Stimulated activated CD4-positive, alpha-beta T cell treated with anti-CD3 and anti-CD28 coated beads, Interleukin-1b, Interleukin-23, amount 100 ng/mL, for 48 hours (primary cell): ENCODE measurements around the gene ANKRD17.

ENCODE experiments used
- DNase-seq: peaks from one replicate; pipeline ENCODE4 v3.0.0-alpha.2; 2020

Gene ANKRD17

DNA sequence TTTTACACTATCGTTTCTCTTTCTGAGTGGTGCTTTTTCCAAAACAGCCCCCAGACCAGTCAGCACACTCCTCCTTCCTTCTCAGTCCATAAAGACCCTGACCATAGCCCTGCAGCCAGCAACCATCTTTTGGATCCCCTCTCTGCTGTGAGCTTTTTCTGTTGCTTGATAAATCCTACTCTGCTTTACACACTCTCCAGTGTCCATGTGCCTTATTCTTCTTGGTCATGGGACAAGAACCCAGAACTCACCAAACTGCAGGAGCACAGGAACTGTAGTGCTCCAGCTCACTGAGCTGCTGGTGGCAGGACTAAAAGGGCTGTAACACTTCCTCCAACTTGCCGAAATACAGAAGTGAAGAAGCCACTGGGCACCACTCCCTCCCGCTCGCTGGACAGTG lies 221.5 kb downstream of the ANKRD17 start:
- no peak for DNase-seq

DNA sequence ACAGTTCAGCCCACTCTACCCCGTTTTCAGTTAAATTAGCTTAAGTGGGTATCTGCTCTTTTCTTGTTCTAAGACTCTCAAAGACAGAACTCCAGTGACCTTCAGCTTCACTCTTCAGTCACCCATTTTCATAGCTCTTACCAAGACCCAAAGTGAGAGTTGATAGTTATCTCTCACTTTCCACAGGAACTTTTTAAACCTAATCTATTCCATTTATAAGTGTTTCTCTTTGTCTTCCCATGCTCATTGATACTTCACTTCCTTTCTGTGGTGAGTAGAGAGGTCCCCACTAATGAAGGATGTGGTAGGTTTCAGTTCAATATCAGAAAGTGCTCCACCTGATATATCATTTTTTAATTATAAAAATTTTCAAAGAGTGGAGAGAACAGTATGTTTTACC lies 222.5 kb downstream of the ANKRD17 start:
- DNase-seq: no peak

DNA sequence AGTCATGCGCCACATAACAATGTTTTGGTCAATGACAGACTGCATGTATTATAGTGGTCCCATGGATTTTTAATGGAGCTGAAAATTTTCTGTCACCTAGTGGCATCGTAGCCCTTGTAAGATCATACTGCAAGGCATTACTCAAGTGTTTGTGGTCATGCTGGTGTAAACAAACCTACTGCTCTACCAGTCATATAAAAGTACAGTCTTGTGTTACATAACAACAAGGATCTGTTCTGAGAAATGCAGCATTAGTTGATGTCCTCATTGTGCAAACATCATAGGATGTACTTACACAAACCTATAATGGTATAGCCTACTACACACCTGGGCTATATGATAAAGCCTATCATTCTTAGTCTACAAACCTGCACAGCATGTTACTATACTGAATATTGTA lies 223.7 kb downstream of the ANKRD17 start:
- no peak for DNase-seq

DNA sequence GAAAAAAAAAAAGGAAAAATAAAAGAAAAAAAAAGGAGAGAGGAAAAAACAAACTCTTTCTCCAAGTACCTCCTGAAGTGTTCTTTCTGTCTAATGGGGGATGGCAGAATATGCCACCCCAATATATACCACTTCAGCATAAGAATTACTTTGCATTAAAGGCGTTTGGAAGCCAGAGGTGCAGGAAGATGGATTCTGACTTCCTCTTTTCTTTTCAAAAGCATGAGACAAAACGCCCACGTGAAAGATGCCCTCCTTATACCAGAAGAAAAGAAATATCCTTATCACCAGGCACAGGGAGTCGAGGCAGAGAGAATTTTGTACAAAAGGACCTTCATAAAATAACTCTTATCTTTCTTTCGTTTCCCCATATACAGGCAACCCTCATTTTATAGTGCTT lies 230.0 kb downstream of the ANKRD17 start:
- DNase-seq: no peak
